Measurements from ENCODE around the gene PROP1.
"Not testable (repeated sequence)": the region's sequence is repeated elsewhere in the genome, so short reads cannot be mapped to it uniquely, and the experiment has no call there.

The PROP1 gene

DNA sequence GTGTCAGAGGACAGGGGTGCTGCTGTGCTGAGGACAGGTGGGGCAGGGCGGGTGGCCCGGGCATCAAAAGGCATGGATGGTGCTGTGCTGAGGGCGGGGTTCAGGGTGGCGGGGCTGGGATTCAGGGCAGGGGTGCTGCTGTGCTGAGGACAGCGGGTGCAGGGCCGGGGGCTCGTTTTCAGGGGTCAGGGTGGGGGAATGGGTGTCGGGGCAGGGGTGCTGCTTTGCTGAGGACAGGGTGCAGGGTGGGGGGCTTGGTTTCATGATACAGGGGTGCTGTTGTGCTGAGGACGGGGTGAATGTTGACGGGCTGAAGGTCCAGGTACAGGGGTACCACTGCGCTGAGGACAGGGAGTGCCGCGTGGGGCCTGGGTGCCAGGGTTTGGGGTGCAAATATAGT, 50.9 kb downstream of the PROP1 start:
- DNase-seq (ENCODE audit: low spot score) = not testable (repeated sequence)

GRCh38 chr5:177943805-177944736, 52.0 kb downstream of the PROP1 start:
- DNase-seq (ENCODE audit: low spot score) = peak; percentile 39

GRCh38 chr5:177942896-177943295, 53.1 kb downstream of the PROP1 start:
- DNase-seq (ENCODE audit: low spot score) = not testable (repeated sequence)

Measured in RKO (cell line).